HG03196 (cell line): ENCODE results near the gene RIN3.

Experiments
- ATAC-seq: cut with Tn5 transposase; IDR thresholded peaks from one replicate; pipeline ENCODE4 v1.9.1; 2021; ENCODE audit not compliant: unreplicated experiment

Gene RIN3

DNA sequence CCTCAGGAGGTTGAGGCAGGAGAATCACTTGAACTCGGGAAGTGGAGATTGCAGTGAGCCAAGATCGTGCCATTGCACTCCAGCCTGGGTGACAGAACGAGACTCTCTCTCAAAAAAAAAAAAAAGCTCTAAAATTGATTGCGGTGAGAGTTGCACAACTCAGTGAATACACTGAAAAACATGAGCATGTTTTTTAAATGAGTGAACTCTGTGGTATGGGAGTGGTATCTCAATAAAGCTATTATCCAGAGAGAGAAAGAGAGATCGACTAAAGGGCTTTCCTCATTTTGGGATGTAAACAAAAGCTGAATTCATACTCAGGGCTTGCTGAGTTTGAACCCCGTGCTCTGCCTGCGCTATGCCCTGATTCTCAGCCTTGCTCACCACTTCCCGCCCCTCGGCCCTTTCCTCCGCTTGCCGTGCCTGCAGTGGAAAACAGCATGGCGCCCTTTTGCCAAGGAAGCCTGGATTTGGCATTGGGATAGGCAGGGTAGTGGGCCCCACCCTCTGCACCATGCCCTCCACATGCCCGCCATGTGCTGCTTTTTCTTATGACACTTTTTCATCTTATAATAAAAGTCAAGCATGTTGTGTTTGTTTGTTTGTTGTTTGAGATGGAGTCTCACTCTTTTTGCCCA, 132.4 kb downstream of the RIN3 start:
- no peak for ATAC-seq

DNA sequence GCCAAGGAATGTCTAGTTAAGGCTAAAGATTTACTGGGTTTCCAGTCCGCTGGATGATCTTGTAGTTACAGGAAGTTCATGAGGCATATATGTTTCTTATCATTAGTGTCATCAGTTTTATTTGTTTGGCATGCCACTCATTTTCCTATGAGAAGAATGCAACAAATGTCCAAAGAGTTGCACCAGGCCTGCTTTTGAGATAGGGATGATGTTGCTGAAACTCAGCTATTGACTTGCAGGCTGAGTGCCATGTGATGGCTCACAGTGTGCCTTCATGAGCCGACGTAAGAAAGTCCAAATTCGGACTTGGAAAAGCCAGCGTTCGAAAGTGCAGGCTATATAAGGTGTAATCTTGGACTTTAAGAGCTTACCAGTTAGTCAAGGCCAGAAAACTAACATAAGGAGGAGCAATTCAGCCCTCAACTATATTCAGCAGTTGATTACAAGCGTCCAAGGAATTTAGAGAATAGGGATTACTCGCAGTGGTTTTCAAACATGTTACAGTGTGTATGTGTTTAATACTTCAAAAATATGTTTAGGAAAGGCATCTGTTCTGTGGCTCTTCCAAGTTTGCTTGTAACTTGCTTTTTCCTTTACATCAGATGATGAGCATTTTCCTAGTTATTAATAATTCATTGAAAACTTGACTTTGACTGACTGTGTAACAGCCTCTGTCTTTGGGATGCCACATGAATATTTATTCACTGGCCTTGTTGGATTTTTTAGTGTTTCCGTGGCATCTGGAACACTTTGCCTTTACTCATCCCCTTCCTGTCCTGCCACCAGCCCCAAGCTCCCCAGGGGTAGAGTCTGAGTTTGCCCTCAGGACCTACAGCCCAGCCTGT, 133.6 kb downstream of the RIN3 start:
- ATAC-seq: no peak

DNA sequence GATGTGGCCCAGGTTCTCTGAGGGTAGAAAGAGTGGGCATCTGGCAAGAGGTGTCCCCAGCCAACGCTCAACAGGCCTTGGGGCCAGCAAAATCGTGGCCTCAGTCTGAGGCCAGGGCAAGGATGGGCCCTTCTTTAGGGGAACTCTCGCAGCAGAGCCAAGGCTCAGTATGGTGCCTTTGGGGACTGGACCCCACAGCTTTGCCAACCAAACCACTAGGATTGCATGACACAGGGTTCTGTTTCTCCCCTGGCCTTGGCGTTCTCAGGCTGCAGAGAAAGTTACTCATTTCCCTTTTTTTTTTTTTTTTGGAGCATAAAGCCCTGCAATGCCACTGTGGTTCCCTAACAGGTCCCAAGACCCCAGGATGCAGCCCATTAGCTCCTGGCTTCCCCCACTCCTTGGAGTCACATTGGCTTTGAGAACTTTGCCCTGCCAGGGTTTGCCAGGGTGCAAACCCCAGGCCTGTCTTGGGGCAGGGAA, 134.3 kb downstream of the RIN3 start:
- no peak for ATAC-seq

GRCh38 chr14:92649066-92649465, 135.5 kb downstream of the RIN3 start:
- ATAC-seq: no peak

- no peak for ATAC-seq
Observed at GRCh38 chr14:92649934-92650545, 136.5 kb downstream of the RIN3 start.

- ATAC-seq: no peak
Observed at GRCh38 chr14:92650581-92651105, 137.1 kb downstream of the RIN3 start.

DNA sequence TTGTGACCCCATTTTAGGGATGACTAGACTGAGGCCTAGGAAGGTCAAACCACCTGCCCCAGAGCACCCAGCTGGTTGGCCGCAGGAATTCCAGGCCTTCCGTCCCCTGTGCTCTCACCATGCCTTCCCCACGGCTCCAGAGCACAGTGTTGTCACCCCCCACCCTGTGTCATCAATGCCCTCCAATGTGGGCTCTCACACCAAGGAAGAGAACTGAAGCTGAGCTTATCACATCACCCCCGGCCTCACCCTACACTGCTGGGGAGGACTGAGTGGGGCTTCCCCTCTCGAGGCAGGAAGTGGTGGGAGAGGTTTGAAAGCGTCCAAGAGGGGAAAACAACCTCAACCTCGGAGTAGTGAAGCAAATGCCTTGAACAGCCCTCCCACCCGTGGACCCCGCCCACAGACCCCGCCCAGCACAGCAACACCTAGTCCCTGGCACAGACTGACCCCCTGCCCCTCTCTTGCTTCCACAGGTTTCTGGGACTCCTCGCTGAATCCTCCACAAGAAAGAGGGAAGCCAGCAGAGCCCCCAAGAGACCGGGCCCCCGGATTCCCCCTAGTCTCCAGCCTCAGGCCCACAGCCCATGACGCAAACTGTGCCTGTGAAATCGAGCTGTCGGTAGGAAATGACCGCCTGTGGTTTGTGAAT, 137.7 kb downstream of the RIN3 start:
- peak; percentile 65 for ATAC-seq

- no peak for ATAC-seq
Observed at GRCh38 chr14:92651758-92652406, 138.3 kb downstream of the RIN3 start.

DNA sequence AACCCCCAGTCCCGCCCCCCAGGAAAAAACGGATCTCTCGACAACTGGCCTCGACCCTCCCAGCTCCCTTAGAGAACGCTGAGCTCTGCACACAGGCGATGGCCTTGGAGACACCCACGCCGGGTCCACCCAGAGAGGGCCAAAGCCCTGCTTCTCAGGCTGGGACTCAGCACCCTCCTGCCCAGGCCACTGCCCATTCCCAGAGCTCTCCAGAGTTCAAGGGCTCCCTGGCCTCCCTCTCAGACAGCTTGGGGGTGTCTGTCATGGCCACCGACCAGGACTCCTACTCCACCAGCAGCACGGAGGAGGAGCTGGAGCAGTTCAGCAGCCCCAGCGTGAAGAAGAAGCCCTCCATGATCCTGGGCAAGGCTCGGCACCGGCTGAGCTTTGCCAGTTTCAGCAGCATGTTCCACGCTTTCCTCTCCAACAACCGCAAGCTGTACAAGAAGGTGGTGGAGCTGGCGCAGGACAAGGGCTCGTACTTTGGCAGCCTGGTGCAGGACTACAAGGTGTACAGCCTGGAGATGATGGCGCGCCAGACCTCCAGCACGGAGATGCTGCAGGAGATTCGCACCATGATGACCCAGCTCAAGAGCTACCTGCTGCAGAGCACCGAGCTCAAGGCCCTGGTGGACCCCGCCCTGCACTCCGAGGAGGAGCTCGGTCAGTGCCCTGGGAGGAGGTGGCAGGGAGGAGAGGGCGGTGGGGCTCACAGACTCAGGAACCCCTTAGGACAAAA, 139.0 kb downstream of the RIN3 start:
- ATAC-seq: no peak

DNA sequence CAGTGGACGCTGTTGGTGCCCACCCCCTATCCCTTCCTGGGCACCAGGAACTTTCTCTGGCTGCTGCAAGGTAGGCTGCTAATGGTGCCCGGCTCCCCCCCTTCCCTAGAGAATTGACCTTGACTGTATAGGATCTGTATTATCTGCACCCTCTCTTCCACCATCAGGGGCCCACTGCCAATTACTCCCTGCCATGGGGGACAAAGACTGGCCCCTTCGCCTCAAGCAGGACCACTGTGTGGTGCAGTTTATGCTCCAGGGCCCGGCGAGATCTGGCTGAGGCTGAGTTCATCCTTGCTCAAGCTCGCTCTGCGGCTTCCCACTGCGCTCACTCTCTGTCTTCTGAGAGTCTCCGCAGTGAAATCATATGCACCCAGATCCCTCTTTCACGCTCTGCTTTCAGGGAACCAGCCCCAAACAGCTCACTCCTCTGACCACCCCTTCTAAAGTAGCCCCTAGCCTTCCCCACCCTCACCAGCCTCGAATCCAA, 139.6 kb downstream of the RIN3 start:
- ATAC-seq: no peak

GRCh38 chr14:92654239-92654901, 140.8 kb downstream of the RIN3 start:
- no peak for ATAC-seq

DNA sequence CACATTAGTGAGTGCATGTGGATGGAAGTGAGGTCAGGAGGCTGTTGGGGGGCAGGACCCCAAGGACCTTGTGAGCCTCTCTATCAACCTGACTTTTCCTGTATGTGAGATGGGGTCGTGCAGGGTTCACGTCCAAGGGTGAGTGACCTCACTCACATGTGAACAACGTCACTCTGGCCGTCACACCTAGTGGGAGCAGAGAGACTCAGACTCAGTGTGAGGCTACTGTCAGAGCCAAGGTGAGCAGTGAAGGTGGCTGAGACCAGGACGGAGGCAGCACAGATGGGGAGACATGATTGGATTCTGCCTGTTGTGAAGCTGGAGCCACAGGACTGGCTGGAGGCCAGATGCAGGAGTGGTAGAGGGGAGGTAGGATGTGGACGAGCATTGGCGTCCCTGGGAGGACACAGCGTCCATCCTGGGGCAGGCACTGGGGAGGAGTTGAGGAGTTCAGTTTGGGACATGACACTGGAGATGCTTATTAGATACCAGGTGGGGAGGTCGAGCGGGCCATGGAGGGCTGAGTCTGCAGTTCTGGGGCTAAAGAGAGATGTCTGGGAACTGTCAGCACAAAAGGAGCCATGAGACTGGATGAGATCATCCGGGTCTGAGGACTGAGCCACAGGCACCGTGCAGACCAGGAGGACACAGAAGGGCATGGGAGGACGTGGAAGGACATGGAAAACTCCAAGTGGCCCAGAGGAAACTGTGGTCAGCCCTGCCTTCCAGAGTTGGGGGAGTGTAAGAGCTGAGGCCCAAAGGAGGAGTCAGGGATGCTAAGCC, 142.0 kb downstream of the RIN3 start:
- no peak for ATAC-seq

- ATAC-seq: no peak
Observed at GRCh38 chr14:92656306-92657081, 142.9 kb downstream of the RIN3 start.

DNA sequence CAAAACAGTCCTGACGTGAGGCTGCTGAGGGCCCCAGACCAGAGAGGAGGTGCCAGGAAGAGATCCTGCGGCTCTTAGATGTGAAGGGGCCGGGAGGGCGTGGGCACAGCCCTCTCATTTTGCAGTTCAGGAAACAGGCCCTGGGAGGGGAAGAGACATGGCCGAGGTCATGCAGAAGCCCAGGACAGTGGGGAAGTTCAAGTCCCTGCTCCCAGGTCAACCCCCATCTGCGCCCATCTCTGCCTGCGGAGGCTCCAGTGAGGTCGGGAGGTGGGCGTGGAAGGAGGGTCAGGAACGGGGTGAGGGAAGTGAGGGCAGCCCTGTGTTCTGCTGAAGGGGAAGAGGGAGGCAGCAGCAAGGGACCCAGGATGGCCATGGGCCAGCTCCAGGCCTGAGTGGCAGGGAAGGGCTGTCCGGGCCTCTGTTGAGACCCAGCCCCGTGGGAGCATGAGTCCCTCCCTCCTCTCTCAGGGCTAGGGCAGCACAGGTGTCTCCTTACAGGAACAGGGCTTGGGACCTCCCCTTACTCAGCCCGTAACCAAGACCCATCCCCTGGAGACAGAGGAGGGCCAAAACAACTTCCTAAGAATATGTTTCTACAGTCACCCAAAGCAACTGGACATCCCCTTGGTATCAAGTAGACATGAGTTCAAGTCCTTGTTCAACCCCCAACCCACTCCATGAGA, 144.0 kb downstream of the RIN3 start:
- ATAC-seq: no peak

- ATAC-seq: no peak
Observed at GRCh38 chr14:92658160-92658559, 144.6 kb downstream of the RIN3 start.

DNA sequence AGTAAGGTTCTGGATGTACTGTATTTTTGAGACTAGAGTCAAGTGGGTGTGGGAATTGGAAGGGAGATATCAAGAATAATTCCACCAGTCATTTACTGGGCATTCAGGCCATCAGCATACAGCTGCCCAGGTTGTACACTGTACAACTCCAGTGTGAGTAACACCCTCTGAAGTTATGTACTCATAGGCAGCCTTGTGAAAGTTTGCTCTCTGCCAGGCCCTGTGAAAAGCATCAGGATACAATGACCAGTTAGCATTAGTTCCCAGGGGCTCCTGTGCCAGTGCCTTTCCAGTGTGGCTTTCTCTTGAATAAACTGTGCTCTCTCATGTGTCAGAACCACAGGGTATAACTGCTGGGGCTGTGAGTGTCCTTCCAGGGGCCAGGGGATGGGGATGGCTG, 145.1 kb downstream of the RIN3 start:
- no peak for ATAC-seq
